Activated CD8-positive, alpha-beta memory T cell treated with anti-CD3 and anti-CD28 coated beads for 48 hours (primary cell): Measurements from ENCODE around the gene NMRAL1.

Experiments used
- DNase-seq, 3 experiments: peaks; one replicate each; pipeline ENCODE4 v3.0.0-alpha.2; 2020; ENCODE audit warnings: low read depth in 2 of 3, low spot score in 2 of 3

Gene NMRAL1

GRCh38 chr16:4426722-4427372, 47.6 kb downstream of the NMRAL1 start:
- no peak for DNase-seq

- no peak for DNase-seq
Observed at GRCh38 chr16:4426021-4426684, 48.3 kb downstream of the NMRAL1 start.

DNA sequence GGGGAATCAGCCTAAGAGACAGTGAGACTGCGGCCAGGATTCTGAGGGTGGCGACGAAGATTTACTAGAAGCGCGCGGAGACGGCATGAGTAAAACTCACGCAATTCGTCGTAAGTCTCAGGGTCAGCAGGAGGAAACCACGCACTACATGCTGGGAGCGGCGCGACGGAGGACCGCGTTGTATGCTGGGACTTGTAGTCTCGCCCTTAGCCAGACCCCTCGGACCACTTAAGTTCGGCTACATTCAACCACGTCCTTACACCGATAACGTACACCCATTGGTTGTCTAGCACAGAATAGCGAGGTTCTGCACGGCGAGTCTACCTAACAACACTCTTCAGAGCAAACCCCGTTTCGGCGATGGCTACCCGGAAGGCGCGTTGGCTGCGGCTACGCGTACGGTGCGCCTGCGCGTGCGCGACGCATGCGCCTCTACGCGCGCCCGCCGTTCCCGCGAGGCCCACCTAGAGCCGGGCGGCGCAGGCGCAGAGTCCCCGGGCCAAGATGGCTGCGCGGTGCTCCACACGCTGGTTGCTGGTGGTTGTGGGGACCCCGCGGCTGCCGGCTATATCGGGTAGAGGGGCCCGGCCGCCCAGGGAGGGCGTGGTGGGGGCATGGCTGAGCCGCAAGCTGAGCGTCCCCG, 48.9 kb downstream of the NMRAL1 start, which contains the start of gene DNAJA3:
TSS of gene DNAJA3 (plus strand) at position 491 of the 643 bp plus-strand sequence. CDS start at position 505, 14 bp downstream.
- DNase-seq, result peak; percentile 81 to 83 (median 82)

DNA sequence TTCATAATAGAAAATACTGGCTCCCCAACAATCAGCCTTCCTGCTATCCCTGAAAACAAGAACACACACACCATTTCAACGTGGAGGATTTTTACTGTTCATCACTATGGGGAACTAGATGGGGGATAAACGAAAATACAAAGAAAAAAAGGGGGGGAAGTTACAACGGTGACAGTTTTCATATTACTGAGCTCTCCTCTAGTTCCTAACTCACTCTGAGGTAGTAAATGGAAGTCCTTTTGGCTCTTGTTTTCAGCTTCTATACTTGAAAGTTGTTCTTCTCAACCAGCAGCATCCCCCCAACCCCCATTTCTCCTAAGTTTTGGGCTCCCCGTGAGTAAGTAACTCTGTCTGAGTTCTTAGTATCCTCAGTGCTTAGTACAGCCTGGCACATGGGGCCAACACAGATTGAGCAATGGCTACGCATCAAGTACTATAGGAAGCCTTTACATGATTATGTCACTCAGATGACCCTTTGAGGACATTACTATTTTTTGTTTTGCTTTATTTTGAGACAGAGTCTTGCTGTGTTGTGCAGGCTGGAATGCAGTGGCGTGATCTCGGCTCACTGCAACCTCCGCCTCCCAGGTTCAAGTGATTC, 53.8 kb downstream of the NMRAL1 start:
- DNase-seq, result no peak

DNA sequence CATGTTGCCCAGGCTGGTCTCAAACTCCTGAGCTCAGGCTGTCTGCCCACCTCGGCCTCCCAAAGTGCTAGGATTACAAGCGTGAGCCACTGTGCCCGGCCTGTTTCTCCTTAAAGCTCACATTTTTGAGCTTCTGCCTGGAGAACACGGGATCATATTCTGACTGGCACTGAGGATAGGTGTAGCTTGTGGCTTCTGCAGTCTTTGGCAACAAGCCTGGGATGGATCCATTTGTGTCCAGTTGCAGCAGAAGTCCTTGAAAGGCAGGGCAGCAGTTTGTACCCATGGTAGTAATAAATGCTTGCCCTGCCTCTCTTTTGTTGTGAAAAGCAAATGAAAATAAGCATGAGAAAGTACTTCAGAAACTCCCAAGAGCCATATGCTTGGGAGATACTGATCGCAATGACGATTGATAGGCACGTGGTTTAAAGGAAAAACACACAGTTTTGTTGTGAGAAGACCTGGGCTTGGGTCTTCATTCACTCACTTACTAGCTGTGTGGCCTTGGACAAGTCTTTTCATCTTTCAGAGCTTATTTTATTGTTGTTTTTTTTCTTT, 54.9 kb downstream of the NMRAL1 start:
- DNase-seq, result no peak

DNA sequence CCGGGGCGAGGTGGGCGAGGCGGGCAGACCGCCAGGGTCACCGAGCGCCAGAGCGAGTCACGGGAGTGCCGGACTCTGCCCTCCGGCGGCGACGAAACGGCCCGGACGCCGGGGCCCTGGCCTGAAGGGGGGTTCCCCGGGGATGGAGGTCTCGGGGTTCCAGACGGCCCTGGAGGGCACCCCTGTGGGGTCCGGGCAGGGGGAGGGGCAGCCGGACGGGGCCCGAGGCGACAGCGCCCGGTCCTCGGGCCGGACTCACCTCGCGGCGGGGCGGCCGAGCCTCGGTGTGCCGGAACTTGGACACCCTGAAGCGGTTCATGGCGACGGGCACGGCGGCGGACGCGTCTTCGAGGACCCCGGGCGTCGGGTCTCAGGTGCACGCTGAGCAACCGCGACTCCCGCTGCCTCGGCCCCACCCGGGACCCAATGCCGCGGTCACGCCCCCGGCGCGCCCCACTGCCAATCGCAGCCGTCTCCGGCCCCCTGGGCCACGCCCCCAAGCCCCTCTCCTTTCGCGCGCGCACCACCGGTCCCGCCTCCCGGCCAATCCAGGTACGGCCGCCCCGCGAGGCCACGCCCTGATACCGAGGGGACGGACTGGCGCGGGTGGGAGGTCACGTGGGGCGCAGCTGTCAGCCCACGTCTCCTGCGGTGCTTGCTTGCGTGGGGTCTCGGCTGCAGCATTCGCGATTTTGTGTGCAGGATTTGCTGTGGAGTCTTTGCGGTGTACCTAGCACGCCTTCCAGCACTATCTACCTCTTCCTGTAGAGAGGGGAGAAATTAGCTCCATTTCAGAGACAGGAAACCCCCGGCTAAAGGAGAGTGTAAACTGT, 58.0 kb downstream of the NMRAL1 start, which contains the start of gene CORO7:
TSS of gene CORO7 (minus strand) at position 397 of the 833 bp plus-strand sequence. CDS start at position 319, 78 bp downstream.
- DNase-seq, result peak; percentile 92 to 94 (median 94)

GRCh38 chr16:4415538-4416199, 58.8 kb downstream of the NMRAL1 start:
- peak in 2 of 3 experiments; percentile 36 to 49 for DNase-seq

- peak; percentile 37 to 66 (median 55) for DNase-seq
Observed at GRCh38 chr16:4414187-4414917, 60.1 kb downstream of the NMRAL1 start.

- DNase-seq, result no peak
Observed at GRCh38 chr16:4412854-4413253, 61.6 kb downstream of the NMRAL1 start.

- no peak for DNase-seq
Observed at GRCh38 chr16:4412159-4412558, 62.3 kb downstream of the NMRAL1 start.
